Natural killer cell (primary cell): ENCODE measurements around the gene FCHSD1. TPM values are rescaled to one million over a fixed set of nuclear protein-coding genes. Genes with fewer than 3 reads are reported as not detected.

ENCODE experiments used
- ATAC-seq, 3 donors: fragments of 150-1000 bp in 2 of 3; fragments of 200-7000 bp in 1 of 3; cut with Tn5 transposase; 1 replicate in 1 of 3; 2 replicates in 2 of 3; pipeline ENCODE4 v1.10.0; 2021; ENCODE audit warnings: mild to moderate bottlenecking in 2 of 3, moderate library complexity in 2 of 3
- DNase-seq, 2 donors: peaks; one replicate each; pipeline versions ENCODE4 v3.0.0 to v3.0.0-alpha.2; 2013 to 2021; ENCODE audit warnings: mixed read lengths in 1 of 2
- H3K27ac ChIP-seq: one replicate; pipeline ENCODE4 v1.5.1; 2013; ENCODE audit warnings: mild to moderate bottlenecking, low read length
- H3K27me3 ChIP-seq: one replicate; pipeline ENCODE4 v1.6.1; 2013; ENCODE audit warnings: low read length; ENCODE audit not compliant: control insufficient read depth, insufficient read depth
- H3K36me3 ChIP-seq: one replicate; pipeline ENCODE4 v1.6.1; 2013; ENCODE audit warnings: low read length; ENCODE audit not compliant: control insufficient read depth, insufficient read depth
- H3K4me1 ChIP-seq: one replicate; pipeline ENCODE4 v1.6.1; 2013; ENCODE audit warnings: low read length; ENCODE audit not compliant: control insufficient read depth, insufficient read depth
- H3K4me3 ChIP-seq: one replicate; pipeline ENCODE4 v1.5.1; 2013; ENCODE audit warnings: low read length
- H3K9me3 ChIP-seq: one replicate; pipeline ENCODE4 v1.6.1; 2013; ENCODE audit warnings: low read length; ENCODE audit not compliant: control insufficient read depth, insufficient read depth
- H3K27ac Mint-ChIP-seq, 2 donors: one replicate each; pipeline ENCODE4 v1.8.0; 2022; ENCODE audit warnings: mild to moderate bottlenecking in 2 of 2, mixed read lengths in 2 of 2, moderate library complexity in 1 of 2
- H3K27me3 Mint-ChIP-seq, 2 donors: one replicate each; pipeline ENCODE4 v1.8.0; 2022; ENCODE audit warnings: low read depth in 2 of 2, mixed read lengths in 2 of 2
- H3K36me3 Mint-ChIP-seq: one replicate; pipeline ENCODE4 v1.8.0; 2022; ENCODE audit warnings: mixed read lengths
- H3K4me1 Mint-ChIP-seq, 2 donors: one replicate each; pipeline ENCODE4 v1.8.0; 2022; ENCODE audit warnings: mixed read lengths in 2 of 2
- H3K4me3 Mint-ChIP-seq: one replicate; pipeline ENCODE4 v1.8.0; 2022; ENCODE audit warnings: mild to moderate bottlenecking, moderate library complexity, mixed read lengths
- H3K9me3 Mint-ChIP-seq, 2 donors: one replicate each; pipeline ENCODE4 v1.8.0; 2022; ENCODE audit warnings: mixed read lengths in 2 of 2
- WGBS: methylation state at CpG from one replicate; pipeline ENCODE4 v1.1.7; 2013; ENCODE audit warnings: missing lambda C conversion rate; ENCODE audit not compliant: insufficient coverage; 5-methylcytosine and 5-hydroxymethylcytosine counted together
- intact Hi-C: fragments of 100-400 bp; cut with micrococcal nuclease; formaldehyde crosslinking; loops from one replicate; pipeline ENCODE4 v1.14.2; 2022
- total RNA-seq, 4 donors: library from RNA; stranded (reverse); fragments of 120-200 nt in 1 of 4; gene quantifications; one replicate each; pipeline versions ENCODE4 v1.2.3 to v1.2.4, GENCODE V29; 2013 to 2022
- TF ChIP-seq, protein P1 (sequence below): fragments of 200-600 bp; IDR thresholded peaks from one replicate; pipeline ENCODE4 v1.8.0; 2022; ENCODE audit warnings: antibody characterized with exemption

FCHSD1 gene
- total RNA-seq, 3 donors from 2014 or later (not counting 1 experiment from before 2014, with no cell fraction given) = 134 to 155 (median 147) TPM

GRCh38 chr5:141649972-141650371 is 1.2 kb downstream of the FCHSD1 start:
- DNase-seq (no peak), ATAC-seq (no peak)
- Histone ChIP-seq H3K36me3 (peaks cover 15% of the 10 kb centered on the region), H3K27me3 (no peaks in the 10 kb centered on the region), H3K4me1 (peaks cover 18% of the 10 kb centered on the region), H3K9me3 (no peaks in the 10 kb centered on the region), H3K27ac (no peak overlapping the region), H3K4me3 (no peak overlapping the region)
- H3K36me3 Mint-ChIP-seq = peaks cover 5% of the 10 kb centered on the region
- peak overlapping the region; percentile 86 for H3K4me3 Mint-ChIP-seq
- intact Hi-C loops = no loop called here
- H3K27me3 Mint-ChIP-seq = no peaks in the 10 kb centered on the region
- TF ChIP-seq, protein P1, sequence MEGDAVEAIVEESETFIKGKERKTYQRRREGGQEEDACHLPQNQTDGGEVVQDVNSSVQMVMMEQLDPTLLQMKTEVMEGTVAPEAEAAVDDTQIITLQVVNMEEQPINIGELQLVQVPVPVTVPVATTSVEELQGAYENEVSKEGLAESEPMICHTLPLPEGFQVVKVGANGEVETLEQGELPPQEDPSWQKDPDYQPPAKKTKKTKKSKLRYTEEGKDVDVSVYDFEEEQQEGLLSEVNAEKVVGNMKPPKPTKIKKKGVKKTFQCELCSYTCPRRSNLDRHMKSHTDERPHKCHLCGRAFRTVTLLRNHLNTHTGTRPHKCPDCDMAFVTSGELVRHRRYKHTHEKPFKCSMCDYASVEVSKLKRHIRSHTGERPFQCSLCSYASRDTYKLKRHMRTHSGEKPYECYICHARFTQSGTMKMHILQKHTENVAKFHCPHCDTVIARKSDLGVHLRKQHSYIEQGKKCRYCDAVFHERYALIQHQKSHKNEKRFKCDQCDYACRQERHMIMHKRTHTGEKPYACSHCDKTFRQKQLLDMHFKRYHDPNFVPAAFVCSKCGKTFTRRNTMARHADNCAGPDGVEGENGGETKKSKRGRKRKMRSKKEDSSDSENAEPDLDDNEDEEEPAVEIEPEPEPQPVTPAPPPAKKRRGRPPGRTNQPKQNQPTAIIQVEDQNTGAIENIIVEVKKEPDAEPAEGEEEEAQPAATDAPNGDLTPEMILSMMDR = no peak
- no peaks in the 10 kb centered on the region for H3K9me3 Mint-ChIP-seq
- peaks cover 34 to 45% of the 10 kb centered on the region in 2 donors for H3K4me1 Mint-ChIP-seq
- H3K27ac Mint-ChIP-seq = peak overlapping the region; percentile 74 to 95

- H3K4me3 Mint-ChIP-seq = no peak overlapping the region
- H3K36me3 ChIP-seq = peaks cover 17% of the 10 kb centered on the region
- peaks cover 18% of the 10 kb centered on the region for H3K4me1 ChIP-seq
- H3K4me1 Mint-ChIP-seq = peaks cover 34 to 49% of the 10 kb centered on the region in 2 donors
- H3K4me3 ChIP-seq = no peak overlapping the region
- no peak overlapping the region for H3K27ac ChIP-seq
- H3K27me3 ChIP-seq = no peaks in the 10 kb centered on the region
- H3K36me3 Mint-ChIP-seq = peaks cover 9% of the 10 kb centered on the region
- peak overlapping the region in 1 of 2 donors; percentile 95 for H3K27ac Mint-ChIP-seq
- H3K27me3 Mint-ChIP-seq = no peaks in the 10 kb centered on the region
- no peaks in the 10 kb centered on the region for H3K9me3 Mint-ChIP-seq
- intact Hi-C loops = no loop called here
- DNase-seq = no peak
- no peaks in the 10 kb centered on the region for H3K9me3 ChIP-seq
- 98% methylated on average over 17 of the region's 17 CpGs for WGBS
- TF ChIP-seq, protein P1 = no peak
- no peak for ATAC-seq
Measured at GRCh38 chr5:141649056-141649688, 2.0 kb downstream of the FCHSD1 start.

DNA sequence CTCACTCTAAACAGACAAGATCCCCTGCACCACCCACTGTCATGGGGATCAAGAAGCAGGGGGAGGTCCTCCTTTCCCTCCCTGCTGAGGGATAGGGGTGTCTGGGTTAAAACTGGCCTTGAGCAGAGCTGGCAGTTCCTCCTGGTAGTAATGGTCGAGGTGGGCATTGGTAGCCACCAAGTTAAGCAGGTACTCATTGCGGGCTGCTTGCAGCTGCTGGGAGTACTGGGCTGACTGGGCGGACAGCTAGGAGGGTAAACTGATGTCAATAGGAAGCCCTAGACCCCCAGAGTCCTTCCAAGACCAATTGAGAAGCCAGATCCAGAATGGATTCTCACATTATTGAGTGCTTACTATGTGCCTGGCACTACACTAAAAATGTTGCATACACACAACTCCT is 3.4 kb downstream of the FCHSD1 start:
- H3K4me3 ChIP-seq = no peak overlapping the region
- peaks cover 34 to 49% of the 10 kb centered on the region in 2 donors for H3K4me1 Mint-ChIP-seq
- TF ChIP-seq, protein P1 = no peak
- H3K36me3 ChIP-seq = peaks cover 23% of the 10 kb centered on the region
- H3K27me3 Mint-ChIP-seq = no peaks in the 10 kb centered on the region
- no peaks in the 10 kb centered on the region for H3K9me3 Mint-ChIP-seq
- H3K4me1 ChIP-seq = peaks cover 18% of the 10 kb centered on the region
- no peak for DNase-seq
- ATAC-seq = no peak
- H3K27ac Mint-ChIP-seq = no peak overlapping the region
- WGBS = 93% methylated on average over 3 of the region's 3 CpGs
- no peaks in the 10 kb centered on the region for H3K9me3 ChIP-seq
- no peaks in the 10 kb centered on the region for H3K27me3 ChIP-seq
- peaks cover 9% of the 10 kb centered on the region for H3K36me3 Mint-ChIP-seq
- intact Hi-C loops = no loop called here
- no peak overlapping the region for H3K4me3 Mint-ChIP-seq
- H3K27ac ChIP-seq = no peak overlapping the region

DNA sequence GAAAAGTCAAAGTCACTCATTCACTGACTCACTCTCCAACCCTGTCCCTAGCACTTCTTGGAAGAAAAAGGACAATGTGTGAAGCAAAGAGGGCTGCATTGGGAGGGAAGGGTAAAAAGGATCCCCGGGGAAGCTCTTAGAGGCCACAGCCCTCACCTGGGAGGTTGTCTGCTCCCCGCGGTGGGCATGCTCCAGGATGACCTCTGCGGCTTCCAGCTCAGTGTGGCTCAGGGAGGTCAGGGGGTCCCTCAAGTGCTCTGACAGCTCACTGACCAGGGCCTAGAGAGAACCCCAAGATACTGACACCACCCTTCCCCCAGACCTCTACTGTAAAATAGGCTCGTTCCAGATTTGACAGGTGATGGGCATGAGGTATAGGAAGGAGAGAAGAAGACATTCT is 4.0 kb downstream of the FCHSD1 start:
- H3K36me3 Mint-ChIP-seq = peaks cover 9% of the 10 kb centered on the region

More for the DNA sequence above, 4.0 kb downstream of the FCHSD1 start:
- intact Hi-C loops = no loop called here
- ATAC-seq (no peak), DNase-seq (no peak)
- Histone ChIP-seq H3K9me3 (no peaks in the 10 kb centered on the region), H3K4me3 (no peak overlapping the region), H3K27me3 (no peaks in the 10 kb centered on the region), H3K27ac (no peak overlapping the region), H3K36me3 (peaks cover 26% of the 10 kb centered on the region), H3K4me1 (peaks cover 18% of the 10 kb centered on the region)
- TF ChIP-seq, protein P1 = no peak
- no peak overlapping the region for H3K27ac Mint-ChIP-seq
- no peaks in the 10 kb centered on the region for H3K9me3 Mint-ChIP-seq
- no peaks in the 10 kb centered on the region for H3K27me3 Mint-ChIP-seq
- WGBS = 96% methylated on average over 4 of the region's 5 CpGs
- H3K4me1 Mint-ChIP-seq = peaks cover 32 to 45% of the 10 kb centered on the region in 2 donors
- no peak overlapping the region for H3K4me3 Mint-ChIP-seq
